ENCODE results near the gene ERVK3-1. TPM values are rescaled to one million over a fixed set of nuclear protein-coding genes. Genes with fewer than 3 reads are reported as not detected.

ERVK3-1 gene
- total and polyA plus RNA-seq, 2 of the 8 experiments (the other 6 are each of a cell fraction or from before 2014, with no cell fraction given), result 29.9 to 31.5 TPM

GRCh38 chr19:58332697-58333096 lies 27.5 kb downstream of the ERVK3-1 start (continued):
- TF ChIP-seq SIN3A (conservative IDR thresholded peaks at IDR 0.05 in 1 of 2, IDR thresholded peaks at IDR 0.05 in 1 of 2; ENCODE audit: low read depth in 1 of 2, low read length in 2 of 2) (no peak), SP2 (IDR thresholded peaks at IDR 0.05; ENCODE audit: low read length) (no peak), USF2 (IDR thresholded peaks at IDR 0.05; ENCODE audit: low read length) (no peak), TEAD4 (IDR thresholded peaks at IDR 0.05; ENCODE audit: low read depth, low read length) (no peak), FOSL1 (IDR thresholded peaks at IDR 0.05; ENCODE audit: insufficient read depth, low read depth, low read length) (no peak), KDM4A (IDR thresholded peaks at IDR 0.05; ENCODE audit: low read depth, low read length, severe bottlenecking) (no peak), CTBP2 (IDR thresholded peaks at IDR 0.05; ENCODE audit: borderline replicate concordance, insufficient read depth, insufficient read length, low read length) (no peak), TCF12 (IDR thresholded peaks at IDR 0.05; ENCODE audit: low read depth, low read length) (no peak), CHD1 (IDR thresholded peaks at IDR 0.05; ENCODE audit: low read depth, low read length) (no peak), RXRA (IDR thresholded peaks at IDR 0.05; ENCODE audit: insufficient read depth, low read depth, low read length) (no peak)
